Embryonic facial prominence (tissue), 1 donor: ENCODE data around the gene OR10H5.
"Not testable (repeated sequence)": the region's sequence is repeated elsewhere in the genome, so short reads cannot be mapped to it uniquely, and the experiment has no call there.

ENCODE experiments used
- DNase-seq: peaks from one replicate; pipeline ENCODE4 v3.0.0-alpha.2; 2016; ENCODE audit errors: extremely low spot score

Gene OR10H5

GRCh38 chr19:15811476-15811875, 24.0 kb downstream of the OR10H5 start:
- no peak for DNase-seq

- no peak for DNase-seq
Measured at GRCh38 chr19:15812060-15812722, 24.7 kb downstream of the OR10H5 start.

- DNase-seq: no peak
Measured at GRCh38 chr19:15813916-15814315, 26.5 kb downstream of the OR10H5 start.

- no peak for DNase-seq
Measured at GRCh38 chr19:15815306-15815705, 27.8 kb downstream of the OR10H5 start, which contains the start of gene OR10H1. TSS of gene OR10H1 (minus strand) at chr19:15815664. CDS start at chr19:15808037, 7,627 bp downstream.

GRCh38 chr19:15820646-15821045, 33.2 kb downstream of the OR10H5 start:
- DNase-seq: no peak

- DNase-seq: no peak
Measured at GRCh38 chr19:15825753-15826152, 38.3 kb downstream of the OR10H5 start.

GRCh38 chr19:15828121-15828610, 40.7 kb downstream of the OR10H5 start:
- no peak for DNase-seq

- DNase-seq: not testable (repeated sequence)
Measured at GRCh38 chr19:15828611-15829305, 41.3 kb downstream of the OR10H5 start.

GRCh38 chr19:15829306-15829698, 41.8 kb downstream of the OR10H5 start:
- no peak for DNase-seq

GRCh38 chr19:15829786-15830185, 42.3 kb downstream of the OR10H5 start:
- DNase-seq: no peak

GRCh38 chr19:15831626-15832025, 44.2 kb downstream of the OR10H5 start:
- DNase-seq: no peak

GRCh38 chr19:15834232-15834631, 46.8 kb downstream of the OR10H5 start:
- not testable (repeated sequence) for DNase-seq

- DNase-seq: not testable (repeated sequence)
Measured at GRCh38 chr19:15835565-15836329, 48.3 kb downstream of the OR10H5 start.

GRCh38 chr19:15836330-15837220, 49.1 kb downstream of the OR10H5 start:
- DNase-seq: peak; percentile 96

- no peak for DNase-seq
Measured at GRCh38 chr19:15837221-15837731, 49.8 kb downstream of the OR10H5 start.

- no peak for DNase-seq
Measured at GRCh38 chr19:15838351-15838750, 50.9 kb downstream of the OR10H5 start.

- not testable (repeated sequence) for DNase-seq
Measured at GRCh38 chr19:15839888-15840287, 52.4 kb downstream of the OR10H5 start.

GRCh38 chr19:15840833-15841232, 53.4 kb downstream of the OR10H5 start:
- DNase-seq: no peak

GRCh38 chr19:15841875-15842569, 54.6 kb downstream of the OR10H5 start:
- no peak for DNase-seq

- no peak for DNase-seq
Measured at GRCh38 chr19:15843203-15843893, 55.9 kb downstream of the OR10H5 start.
